Superior temporal gyrus (tissue), 1 donor: ENCODE results near the gene CEMP1.

Experiments used
- DNase-seq: peaks from one replicate; pipeline ENCODE4 v3.0.0-alpha.2; 2016; ENCODE audit errors: extremely low spot score

Gene CEMP1

GRCh38 chr16:2518823-2519710 is 12.1 kb downstream of the CEMP1 start:
- DNase-seq = no peak

GRCh38 chr16:2517954-2518605 is 13.1 kb downstream of the CEMP1 start:
- no peak for DNase-seq

- DNase-seq = no peak
These were observed 14.6 kb downstream of the CEMP1 start for GRCh38 chr16:2516391-2517240.

- DNase-seq = no peak
These were observed 15.9 kb downstream of the CEMP1 start for GRCh38 chr16:2515180-2515851.

- no peak for DNase-seq
These were observed 16.7 kb downstream of the CEMP1 start for GRCh38 chr16:2514333-2515179.

GRCh38 chr16:2513405-2514332 is 17.5 kb downstream of the CEMP1 start, which contains the start of gene ATP6V0C:
TSS of gene ATP6V0C (plus strand) at chr16:2513952. CDS start at chr16:2514104, 152 bp downstream.
- DNase-seq = peak; percentile 91

- DNase-seq = no peak
These were observed 18.3 kb downstream of the CEMP1 start for GRCh38 chr16:2512735-2513404.

- no peak for DNase-seq
These were observed 19.0 kb downstream of the CEMP1 start for GRCh38 chr16:2511996-2512734.

GRCh38 chr16:2511128-2511800 is 19.9 kb downstream of the CEMP1 start:
- DNase-seq = peak; percentile 57

- no peak for DNase-seq
These were observed 22.3 kb downstream of the CEMP1 start for GRCh38 chr16:2508722-2509400.

- no peak for DNase-seq
These were observed 23.5 kb downstream of the CEMP1 start for GRCh38 chr16:2507665-2508064.

- DNase-seq = no peak
These were observed 24.1 kb downstream of the CEMP1 start for GRCh38 chr16:2507052-2507659.

GRCh38 chr16:2505695-2506094 is 25.5 kb downstream of the CEMP1 start:
- no peak for DNase-seq

GRCh38 chr16:2501946-2502895 is 29.0 kb downstream of the CEMP1 start:
- no peak for DNase-seq
